IMR-90 (cell line): ENCODE measurements around the gene TRAF3IP3.
A peak's percentile ranks its signal among the peaks of the same experiment; 100 is the strongest.

Experiments
- BHLHE40 ChIP-seq: fragments of 150-350 bp; IDR thresholded peaks from 2 replicates; pipeline ENCODE4 v1.6.1; 2016; ENCODE audit warnings: mild to moderate bottlenecking, low read depth, low read length
- CHD1 ChIP-seq: IDR thresholded peaks from 2 replicates; pipeline ENCODE4 v1.6.1; 2012; ENCODE audit warnings: low read depth, low read length, improper control_type of control experiment
- MAZ ChIP-seq: IDR thresholded peaks from 2 replicates; pipeline ENCODE4 v1.6.1; 2012; ENCODE audit warnings: low read depth, mild to moderate bottlenecking, low read length, improper control_type of control experiment, moderate library complexity, borderline replicate concordance
- POLR2A ChIP-seq: IDR thresholded peaks from 2 replicates; pipeline ENCODE4 v1.6.1; 2012; ENCODE audit warnings: mild to moderate bottlenecking, low read depth, low read length
- RAD21 ChIP-seq: IDR thresholded peaks from 2 replicates; pipeline ENCODE4 v1.6.1; 2012; ENCODE audit warnings: low read length, improper control_type of control experiment
- RCOR1 ChIP-seq: IDR thresholded peaks from 2 replicates; pipeline ENCODE4 v1.6.1; 2012; ENCODE audit warnings: mild to moderate bottlenecking, low read length, improper control_type of control experiment; ENCODE audit not compliant: insufficient replicate concordance
- RFX5 ChIP-seq: IDR thresholded peaks from 2 replicates; pipeline ENCODE4 v1.8.0; 2012; ENCODE audit warnings: low read depth, mild to moderate bottlenecking, low read length, moderate library complexity
- SMC3 ChIP-seq: fragments of 150-350 bp; IDR thresholded peaks from 2 replicates; pipeline ENCODE4 v1.6.1; 2016; ENCODE audit warnings: low read depth, mild to moderate bottlenecking, antibody characterized with exemption, low read length, moderate library complexity
- TF ChIP-seq, protein P1 (sequence below): conservative IDR thresholded peaks from 2 replicates; pipeline ENCODE4 v1.5.1; 2012; ENCODE audit warnings: mild to moderate bottlenecking, low read depth, low read length, improper control_type of control experiment
- TF ChIP-seq, protein P2 (sequence below): fragments of 150-350 bp; IDR thresholded peaks from 2 replicates; pipeline ENCODE4 v1.6.1; 2017; ENCODE audit warnings: mild to moderate bottlenecking, antibody characterized with exemption, low read length, low read depth
- TF ChIP-seq, protein P3 (sequence below): fragments of 150-350 bp; IDR thresholded peaks from 2 replicates; pipeline ENCODE4 v1.6.1; 2016; ENCODE audit warnings: low read depth, mild to moderate bottlenecking, low read length, moderate library complexity, borderline replicate concordance

DNA sequence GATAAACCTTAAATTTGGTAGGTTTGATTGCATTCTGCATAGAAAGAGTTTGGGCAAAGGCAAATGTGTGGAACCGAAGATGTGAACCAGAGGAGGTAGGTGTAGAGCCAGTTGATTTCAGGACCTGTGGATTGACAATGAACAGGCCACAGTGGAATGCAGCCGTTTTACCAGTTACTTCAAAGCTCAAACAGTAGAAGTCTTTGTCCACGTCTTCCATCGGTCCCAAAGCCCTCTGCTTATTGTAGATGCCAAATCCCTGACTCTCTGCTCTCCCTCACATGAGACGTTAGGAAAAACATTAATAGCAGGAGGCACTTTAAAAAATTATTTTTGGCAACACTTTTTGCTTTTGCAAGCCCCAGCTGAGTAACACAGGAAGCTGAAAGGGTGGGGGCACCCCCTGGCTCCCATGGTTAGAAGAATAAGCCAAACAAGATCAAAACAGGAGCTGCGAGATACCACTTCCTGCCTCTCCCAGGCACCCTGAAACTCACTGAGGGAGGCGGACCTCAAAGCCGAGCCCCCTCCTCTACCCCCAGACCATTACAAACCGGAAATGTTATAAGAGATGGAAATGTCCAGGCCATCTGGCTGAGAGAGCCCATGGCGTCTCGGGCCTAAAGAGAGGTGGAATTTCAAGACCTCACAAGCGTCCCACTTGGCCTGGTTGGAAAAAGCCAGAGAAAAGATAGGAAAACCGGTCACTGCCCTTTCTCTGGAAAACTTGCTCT, 13.5 kb downstream of the TRAF3IP3 start:
- TF ChIP-seq RFX5: no peak
- TF ChIP-seq, protein P1, sequence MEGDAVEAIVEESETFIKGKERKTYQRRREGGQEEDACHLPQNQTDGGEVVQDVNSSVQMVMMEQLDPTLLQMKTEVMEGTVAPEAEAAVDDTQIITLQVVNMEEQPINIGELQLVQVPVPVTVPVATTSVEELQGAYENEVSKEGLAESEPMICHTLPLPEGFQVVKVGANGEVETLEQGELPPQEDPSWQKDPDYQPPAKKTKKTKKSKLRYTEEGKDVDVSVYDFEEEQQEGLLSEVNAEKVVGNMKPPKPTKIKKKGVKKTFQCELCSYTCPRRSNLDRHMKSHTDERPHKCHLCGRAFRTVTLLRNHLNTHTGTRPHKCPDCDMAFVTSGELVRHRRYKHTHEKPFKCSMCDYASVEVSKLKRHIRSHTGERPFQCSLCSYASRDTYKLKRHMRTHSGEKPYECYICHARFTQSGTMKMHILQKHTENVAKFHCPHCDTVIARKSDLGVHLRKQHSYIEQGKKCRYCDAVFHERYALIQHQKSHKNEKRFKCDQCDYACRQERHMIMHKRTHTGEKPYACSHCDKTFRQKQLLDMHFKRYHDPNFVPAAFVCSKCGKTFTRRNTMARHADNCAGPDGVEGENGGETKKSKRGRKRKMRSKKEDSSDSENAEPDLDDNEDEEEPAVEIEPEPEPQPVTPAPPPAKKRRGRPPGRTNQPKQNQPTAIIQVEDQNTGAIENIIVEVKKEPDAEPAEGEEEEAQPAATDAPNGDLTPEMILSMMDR: no peak
- TF ChIP-seq, protein P2, sequence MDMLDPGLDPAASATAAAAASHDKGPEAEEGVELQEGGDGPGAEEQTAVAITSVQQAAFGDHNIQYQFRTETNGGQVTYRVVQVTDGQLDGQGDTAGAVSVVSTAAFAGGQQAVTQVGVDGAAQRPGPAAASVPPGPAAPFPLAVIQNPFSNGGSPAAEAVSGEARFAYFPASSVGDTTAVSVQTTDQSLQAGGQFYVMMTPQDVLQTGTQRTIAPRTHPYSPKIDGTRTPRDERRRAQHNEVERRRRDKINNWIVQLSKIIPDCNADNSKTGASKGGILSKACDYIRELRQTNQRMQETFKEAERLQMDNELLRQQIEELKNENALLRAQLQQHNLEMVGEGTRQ: no peak
- no peak for TF ChIP-seq POLR2A
- TF ChIP-seq, protein P3, sequence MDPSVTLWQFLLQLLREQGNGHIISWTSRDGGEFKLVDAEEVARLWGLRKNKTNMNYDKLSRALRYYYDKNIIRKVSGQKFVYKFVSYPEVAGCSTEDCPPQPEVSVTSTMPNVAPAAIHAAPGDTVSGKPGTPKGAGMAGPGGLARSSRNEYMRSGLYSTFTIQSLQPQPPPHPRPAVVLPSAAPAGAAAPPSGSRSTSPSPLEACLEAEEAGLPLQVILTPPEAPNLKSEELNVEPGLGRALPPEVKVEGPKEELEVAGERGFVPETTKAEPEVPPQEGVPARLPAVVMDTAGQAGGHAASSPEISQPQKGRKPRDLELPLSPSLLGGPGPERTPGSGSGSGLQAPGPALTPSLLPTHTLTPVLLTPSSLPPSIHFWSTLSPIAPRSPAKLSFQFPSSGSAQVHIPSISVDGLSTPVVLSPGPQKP: no peak
- no peak for TF ChIP-seq RCOR1
- TF ChIP-seq SMC3: no peak
- TF ChIP-seq CHD1: no peak
- no peak for TF ChIP-seq RAD21
- TF ChIP-seq BHLHE40: no peak
- peak; percentile 82 for TF ChIP-seq MAZ
